ENCODE measurements around the gene SH2D3A.

GRCh38 chr19:6711605-6712004 lies 55.6 kb downstream of the SH2D3A start:
- TF ChIP-seq CTCF (IDR thresholded peaks at IDR 0.05; ENCODE audit: low read depth, low read length) (no peak), POLR2A (IDR thresholded peaks at IDR 0.05; ENCODE audit: extremely low read depth, insufficient read length) (no peak), MAX (IDR thresholded peaks at IDR 0.05; ENCODE audit: low read depth, low read length) (no peak)
